SHP77 treated with DMSO at 0.1 percent for 48 hours (cell line): ENCODE results near the gene PIF1.
"Not testable (repeated sequence)": the region's sequence is repeated elsewhere in the genome, so short reads cannot be mapped to it uniquely, and the experiment has no call there.

Experiments used
- DNase-seq: peaks from one replicate; lab custom pipeline; 2025; lab: John Stamatoyannopoulos, UW

The PIF1 gene

DNA sequence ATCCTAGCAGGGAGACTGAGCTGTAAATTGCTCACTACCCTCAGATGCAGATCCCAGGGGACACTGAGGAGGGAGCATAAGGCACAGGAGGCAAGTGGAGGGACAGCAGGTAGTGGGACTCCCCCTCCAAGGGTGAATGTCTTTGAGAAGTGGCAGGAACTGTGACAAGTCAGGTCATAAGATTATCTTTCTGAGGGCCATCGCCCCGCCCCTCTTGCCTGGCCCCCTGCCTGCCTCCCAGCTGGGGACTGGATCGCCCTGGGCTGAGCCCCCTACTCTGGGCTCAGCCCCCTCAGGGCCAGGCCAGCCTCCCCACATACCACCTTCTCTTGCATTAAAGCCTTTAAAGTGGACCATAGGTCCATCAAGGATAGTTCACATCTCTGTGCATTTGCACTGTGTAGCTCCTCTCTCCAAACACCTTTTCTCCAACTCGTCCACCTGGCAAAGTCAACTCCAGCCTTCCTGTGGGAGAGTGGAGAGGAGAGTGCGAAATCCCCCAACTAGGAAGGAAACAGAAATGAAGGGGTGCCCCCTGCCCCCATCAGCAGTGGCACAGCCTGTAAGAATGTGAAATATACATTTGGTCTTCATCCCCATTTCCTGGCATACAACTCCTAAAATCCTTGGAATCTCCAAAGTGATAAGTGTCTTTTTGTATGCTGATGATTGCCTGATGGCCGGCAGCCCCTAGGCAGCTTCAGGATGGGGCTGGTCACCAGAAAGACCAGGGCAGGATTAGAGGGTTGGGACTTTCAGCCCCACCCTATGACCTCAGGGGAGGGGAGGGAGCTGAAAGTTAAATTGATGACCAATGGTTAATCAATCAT, 14.7 kb downstream of the PIF1 start:
- no peak for DNase-seq

DNA sequence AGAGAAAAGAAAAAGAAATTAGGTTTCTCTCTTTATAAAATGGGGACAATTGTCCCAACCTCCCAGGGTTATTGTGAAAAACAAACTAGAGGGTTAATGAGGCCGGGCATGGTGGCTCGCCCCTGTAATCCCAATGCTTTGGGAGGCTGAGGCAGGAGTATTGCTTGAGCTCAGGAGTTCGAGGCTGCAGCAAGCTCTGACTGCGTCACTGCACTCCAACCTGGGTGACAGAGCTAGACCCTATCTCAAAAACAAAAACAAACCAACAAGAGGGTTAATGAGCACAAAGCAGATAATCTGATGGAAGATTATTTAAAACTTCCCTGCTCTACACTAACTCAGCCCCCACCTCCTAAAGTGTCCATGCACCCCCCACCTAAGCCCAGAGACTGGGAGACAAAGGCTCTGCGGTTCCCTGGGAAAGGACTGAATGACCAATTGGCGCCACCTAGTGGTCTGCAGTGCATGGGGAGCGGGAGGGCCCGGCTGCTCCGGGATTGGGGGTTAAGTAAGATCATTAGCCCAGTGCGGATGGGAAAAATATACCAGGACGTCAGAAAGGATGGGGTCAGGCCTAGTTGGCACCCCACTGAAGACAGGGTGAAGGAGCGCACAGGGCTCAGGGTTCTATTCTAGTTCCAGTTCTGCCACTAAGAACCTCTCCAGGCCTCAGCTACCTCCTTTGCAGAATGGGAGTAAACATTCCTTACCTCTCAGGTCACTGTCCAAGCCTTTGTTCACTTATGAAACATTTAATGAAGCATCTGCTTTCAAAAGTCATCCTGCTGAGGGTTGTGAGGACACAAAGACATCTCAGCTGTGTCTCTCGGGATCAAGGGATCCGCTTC, 15.6 kb downstream of the PIF1 start:
- peak; percentile 67 for DNase-seq

DNA sequence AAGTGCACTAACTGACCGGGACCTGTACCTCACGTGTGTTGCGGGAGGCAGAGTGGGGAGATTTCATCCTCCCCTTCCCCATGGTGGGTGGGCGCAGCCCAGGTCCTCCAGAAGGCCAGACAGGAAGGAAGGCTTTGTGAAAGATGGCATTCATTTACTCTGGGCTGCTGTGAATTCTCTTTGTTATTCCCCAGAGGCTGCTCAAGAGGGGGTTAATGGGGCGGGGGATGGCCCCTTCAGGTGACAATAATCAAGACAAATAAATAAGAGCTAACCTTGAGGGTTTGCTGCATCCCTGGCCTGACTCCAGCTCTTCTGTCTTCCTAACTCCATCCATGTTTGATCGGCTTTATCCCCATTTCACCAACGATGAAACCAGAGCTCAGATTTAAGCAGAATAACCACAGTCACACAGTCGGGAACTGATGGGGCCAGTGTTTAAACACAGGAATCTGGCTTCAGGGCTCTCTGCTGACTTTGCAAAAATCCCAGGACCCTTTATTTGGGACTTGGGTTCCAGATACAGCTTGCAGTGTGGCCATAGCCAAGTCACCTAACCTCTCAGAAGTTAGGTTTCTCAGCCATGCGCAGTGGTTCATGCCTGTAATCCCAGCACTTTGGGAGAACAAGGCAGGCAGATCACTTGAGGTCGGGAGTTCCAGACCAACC, 16.5 kb downstream of the PIF1 start:
- no peak for DNase-seq

DNA sequence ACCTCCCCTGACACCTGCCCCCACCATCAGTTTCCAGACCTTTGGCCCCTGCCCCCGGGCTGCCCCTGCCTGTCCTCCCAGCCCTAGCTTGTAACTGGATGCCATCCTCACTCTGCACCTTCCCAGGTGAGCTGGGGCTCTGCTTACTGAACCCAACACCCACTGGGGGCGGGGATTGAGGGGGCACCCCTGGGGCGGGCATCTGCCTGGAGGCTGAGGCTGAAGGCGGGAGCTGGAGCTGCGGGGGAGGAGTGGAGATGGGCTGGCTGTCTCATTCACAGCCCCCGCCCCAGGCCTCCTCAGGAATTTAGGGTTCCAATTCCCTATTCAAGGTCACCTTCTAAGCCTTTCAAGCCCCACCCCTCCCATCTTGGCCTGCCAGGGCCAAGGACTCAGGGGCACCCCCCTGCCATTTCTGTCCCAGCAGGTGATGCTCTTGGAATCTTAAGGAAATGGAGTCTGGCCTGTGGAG, 17.7 kb downstream of the PIF1 start:
- no peak for DNase-seq

DNA sequence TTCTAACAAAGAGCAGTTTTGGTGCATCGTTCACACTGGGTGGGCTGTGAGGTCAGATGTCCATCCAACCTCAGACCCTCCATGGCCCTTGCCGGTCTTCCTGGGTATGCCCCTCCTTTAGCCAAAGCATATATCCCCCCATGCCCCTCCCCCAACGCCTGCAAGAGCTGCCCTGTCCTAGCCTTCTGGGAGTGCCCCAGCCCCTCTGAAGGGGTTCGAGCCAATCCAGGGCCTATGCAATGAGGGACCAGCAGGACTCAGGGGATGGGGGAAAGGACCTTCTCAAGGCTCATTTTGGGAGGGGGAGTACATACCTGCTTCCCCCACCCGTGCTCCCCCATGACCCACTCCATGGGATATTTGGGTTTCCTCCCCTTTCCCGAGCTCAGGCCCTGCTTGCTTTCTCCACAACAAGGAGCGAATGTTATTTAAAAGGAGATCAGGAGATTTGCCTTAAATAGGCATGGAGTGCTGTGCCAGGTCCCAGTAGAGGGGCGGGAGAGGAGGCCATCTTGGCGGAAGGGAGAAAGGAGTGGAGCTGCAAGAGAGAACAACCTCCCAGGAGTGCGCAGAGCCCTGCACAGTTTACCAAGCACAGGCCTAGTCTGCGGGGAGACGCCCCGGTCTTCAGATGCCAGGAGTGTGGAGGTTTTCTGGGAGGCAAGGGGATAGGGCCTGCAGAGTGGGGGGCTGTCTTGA, 18.2 kb downstream of the PIF1 start:
- DNase-seq: no peak

DNA sequence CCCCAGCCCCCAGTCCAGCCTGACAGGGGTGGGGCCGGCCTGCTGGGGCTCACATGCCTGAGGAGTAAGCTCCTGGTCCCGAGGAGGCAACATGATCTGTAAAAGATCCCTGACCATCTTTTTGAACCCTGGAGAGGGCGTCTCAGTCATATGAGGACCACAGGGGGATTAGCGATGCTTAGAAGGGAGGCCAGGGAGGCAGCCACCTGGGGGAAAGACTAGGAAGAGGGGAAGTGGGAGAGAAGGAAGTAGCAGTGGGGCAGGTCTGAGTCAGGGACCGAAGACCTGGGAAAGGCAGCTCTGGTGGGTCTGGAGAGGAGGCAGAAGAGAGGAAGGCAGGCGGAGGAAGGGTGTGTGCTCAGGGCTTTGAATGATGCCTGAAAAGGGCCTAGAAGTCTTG, 18.9 kb downstream of the PIF1 start:
- DNase-seq: no peak

DNA sequence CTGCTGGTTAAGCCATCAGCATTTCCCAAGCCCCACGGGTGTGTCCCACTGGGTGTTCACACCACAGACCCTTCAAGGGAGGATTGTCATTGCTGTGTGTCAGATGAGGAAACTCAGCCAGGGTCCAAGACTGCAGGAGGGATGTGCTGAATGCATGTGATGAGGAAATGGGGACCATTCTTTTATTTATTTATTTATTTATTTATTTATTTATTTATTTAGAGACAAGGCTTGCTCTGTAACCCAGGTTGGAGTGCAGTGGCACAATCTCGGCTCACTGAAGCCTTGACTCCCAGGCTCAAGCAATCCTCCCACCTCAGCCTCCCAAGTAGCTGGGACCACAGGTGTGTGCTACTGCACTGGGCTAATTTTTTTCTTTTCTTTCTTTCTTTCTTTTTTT, 20.8 kb downstream of the PIF1 start:
- no peak for DNase-seq

DNA sequence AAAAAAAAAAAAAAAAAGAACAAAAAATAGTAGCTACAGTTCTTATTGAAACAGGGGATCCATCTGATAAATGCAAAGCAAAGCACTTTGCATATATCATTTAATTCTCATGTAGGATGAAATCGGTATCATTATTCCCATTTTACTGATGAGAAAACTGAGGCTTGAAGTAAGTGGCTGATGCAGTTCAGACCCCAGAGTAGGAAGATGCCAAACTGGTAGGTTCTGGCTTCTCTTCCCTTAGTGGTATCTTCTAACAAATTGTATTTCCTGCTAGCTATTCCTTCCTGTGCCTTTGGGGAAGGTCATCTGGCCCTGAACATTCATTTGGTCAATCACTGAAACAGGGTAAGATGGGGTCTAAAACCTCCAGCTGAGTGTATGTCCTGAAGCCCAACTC, 21.9 kb downstream of the PIF1 start:
- no peak for DNase-seq

DNA sequence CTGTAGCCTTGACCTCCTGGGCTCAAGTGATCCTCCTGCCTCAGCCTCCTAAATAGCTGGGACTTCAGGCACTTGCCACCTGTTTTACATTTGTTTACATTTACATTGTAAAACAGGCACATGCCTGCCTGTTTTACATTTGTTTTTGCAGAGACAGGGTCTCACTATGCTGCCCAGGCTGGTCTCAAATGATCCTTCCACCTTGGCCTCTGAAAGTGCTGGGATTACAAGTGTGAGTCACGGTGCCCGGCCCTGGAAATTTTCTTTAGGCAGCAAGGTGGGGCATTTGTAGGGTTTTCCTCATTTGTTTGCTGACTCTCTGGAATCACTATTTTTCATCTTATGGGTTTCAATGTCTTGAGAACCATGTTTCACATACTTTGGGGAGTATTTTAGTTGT, 25.0 kb downstream of the PIF1 start:
- no peak for DNase-seq

DNA sequence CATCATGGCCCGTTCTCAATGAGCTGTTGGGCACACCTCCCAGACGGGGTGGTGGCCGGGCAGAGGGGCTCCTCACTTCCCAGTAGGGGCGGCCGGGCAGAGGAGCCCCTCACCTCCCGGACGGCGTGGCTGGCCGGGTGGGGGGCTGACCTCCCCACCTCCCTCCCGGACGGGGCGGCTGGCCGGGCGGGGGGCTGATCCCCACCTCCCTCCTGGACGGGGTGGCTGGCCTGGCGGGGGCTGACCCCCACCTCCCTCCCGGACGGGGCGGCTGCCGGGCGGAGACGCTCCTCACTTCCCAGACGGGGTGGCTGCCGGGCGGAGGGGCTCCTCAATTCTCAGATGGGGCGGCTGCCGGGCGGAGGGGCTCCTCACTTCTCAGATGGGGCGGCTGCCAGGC, 26.5 kb downstream of the PIF1 start:
- DNase-seq: not testable (repeated sequence)

DNA sequence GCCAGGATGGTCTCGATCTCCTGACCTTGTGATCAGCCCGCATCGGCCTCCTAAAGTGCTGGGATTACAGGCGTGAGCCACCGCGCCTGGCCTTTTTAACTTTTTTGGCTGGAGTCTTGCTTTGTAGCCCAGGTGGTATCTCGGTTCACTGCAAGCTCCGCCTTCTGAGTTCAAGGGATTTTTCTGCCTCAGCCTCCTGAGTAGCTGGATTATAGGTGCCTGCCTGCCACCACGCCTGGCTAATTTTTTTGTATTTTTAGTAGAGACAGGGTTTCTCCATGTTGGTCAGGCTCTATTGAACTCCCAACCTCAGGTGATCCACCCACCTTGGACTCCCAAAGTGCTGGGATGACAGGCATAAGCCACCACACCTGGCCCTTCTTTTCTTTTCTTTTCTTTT, 29.5 kb downstream of the PIF1 start:
- not testable (repeated sequence) for DNase-seq

DNA sequence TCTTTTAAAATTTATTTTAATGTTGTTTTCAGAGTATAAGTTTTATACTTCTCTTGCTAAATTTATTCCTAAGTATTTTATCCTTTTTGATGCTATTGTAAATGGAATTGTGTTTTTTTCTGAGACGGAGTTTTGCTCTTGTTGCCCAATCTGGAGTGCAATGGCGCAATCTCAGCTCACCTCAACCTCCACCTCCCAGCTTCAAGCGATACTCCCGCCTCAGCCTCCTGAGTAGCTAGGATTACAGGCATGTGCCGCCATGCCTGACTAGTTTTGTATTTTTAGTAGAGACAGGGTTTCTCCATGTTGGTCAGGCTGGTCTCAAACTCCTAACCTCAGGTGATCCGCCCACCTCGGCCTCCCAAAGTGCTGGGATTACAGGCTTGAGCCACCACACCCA, 30.1 kb downstream of the PIF1 start:
- not testable (repeated sequence) for DNase-seq

DNA sequence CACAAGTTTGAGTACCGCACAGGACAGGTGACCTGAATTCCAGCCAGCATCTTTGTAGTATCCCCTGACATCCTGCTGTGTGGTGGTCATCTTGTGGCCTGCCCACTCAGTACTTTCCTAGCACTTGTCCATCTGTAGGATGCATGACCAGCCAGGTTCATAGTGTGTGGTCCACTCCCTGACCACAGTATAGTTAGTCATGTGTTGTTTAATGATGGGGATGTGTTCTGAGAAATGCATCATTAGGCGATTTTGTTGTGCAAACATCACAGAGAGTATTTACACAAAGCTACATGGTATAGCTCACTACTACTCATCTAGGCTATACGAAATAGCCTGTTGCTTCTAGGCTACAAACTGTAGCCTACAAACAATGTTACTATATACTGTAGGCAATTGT, 33.2 kb downstream of the PIF1 start:
- no peak for DNase-seq

DNA sequence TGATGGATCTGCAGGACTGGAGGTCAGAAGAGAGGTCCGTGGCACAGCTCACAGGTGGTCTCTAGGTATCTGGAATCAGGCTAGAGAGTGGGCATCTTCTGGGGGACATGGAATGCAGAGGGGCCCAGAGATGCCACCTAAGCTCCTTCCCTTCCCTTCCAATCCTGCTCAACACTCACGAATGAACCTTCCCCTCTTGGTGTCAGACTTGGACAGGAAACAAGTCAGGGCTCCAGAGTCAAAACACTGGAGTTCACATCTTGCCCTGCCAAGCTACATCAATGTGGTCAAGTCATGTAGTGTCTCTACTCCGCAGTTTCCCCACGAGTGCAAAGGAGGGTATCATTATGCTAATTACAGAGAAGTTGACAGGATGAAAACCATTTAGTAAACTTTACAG, 34.0 kb downstream of the PIF1 start:
- DNase-seq: no peak

DNA sequence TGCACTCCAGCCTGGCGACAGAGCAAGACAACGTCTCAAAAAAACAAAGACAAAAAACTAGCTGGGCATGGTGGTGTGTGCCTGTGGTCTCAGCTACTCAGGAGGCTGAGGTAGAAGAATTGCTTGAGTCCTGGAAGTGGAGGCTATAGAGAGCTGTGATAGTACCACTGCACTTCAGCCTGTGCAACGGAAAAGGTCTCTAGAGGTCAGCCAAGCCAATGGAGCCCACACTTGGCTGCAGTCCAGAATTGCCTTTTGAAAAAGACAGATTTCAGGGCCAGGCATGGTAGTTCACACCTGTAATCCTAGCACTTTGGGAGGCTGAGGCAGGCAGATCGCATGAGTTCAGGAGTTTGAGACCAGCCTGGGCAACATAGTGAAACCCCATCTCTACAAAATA, 41.7 kb downstream of the PIF1 start:
- no peak for DNase-seq

DNA sequence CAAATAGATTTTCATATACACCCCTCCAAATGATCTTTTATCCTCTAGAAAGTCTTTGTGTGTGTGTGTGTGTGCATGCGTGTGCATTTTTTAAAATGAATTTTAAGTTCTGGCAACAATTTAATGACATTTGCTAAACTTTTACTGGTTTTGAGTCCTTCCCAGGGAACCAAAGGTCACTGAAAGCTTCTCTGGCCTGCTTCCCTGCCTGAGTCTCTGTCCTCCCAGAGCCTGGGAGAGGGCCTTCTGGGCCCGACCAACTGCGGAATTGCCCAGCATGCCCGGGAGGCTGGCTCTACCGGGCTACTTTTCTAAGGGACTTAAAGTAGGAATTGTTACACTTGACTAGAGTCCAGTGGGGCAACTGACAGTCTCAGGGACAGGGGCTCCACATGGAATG, 42.7 kb downstream of the PIF1 start:
- no peak for DNase-seq

DNA sequence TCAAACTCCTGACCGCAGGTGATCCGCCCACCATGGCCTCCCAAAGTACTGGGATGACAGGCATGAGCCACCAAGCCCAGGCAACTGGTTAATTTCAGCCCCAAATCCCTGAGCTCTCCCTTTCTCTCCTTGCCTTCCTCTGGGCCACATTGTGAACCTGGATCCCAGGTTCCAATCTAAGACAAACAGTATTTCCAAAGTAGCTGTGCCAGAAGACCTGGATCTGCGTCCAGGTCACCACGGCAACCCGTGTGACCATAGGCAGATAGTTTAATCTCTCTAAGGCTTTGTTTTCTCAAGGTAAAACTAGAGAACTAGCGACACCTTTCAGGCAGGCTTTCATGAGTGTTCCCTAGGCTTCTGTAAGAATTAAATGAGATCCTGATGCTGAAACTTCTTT, 44.1 kb downstream of the PIF1 start:
- no peak for DNase-seq

DNA sequence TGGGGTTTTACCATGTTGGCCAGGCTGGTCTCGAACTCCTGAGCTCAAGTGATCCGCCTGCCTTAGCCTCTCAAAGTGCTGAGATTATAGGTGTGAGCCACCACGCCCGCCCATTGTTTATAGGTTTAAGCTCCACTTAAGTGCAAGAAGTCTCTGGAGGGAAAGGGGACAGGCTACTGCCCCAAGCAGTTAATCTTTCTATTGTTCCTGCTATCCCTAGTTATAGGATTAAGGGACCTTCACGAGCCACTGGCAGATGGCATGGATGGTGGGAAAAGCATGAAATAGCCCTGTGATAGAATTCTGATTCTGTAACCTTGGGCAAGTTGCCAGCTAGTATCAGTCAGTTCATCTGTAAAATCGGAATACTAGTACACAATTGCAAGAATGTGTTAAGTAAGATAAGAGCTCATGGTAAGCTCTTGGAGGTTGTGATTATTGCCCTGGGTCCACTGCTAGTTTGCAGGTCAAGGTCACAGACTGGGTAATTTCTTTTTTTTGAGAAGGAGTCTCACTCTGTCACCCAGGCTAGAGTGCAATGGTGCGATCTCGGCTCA, 44.8 kb downstream of the PIF1 start:
- DNase-seq: no peak

DNA sequence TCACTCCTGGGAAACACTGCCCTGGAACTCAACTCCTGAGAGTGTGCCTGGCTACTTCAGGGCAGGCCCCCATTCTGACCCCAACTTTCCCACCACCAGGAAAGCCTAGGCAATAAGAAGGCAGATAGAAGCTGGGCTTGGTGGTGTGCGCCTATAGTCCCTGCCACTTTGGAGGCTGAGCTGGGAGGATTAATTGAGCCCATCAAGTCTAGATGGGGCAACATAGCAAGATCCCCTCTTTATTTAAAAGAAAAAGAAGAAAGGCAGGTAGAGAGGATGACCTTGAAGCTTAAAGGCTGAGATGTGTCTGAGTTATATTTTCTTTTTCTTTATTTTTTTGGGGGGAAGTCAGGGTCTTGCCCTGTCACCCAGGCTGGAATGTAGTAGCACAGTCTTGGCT, 45.8 kb downstream of the PIF1 start:
- DNase-seq: no peak

DNA sequence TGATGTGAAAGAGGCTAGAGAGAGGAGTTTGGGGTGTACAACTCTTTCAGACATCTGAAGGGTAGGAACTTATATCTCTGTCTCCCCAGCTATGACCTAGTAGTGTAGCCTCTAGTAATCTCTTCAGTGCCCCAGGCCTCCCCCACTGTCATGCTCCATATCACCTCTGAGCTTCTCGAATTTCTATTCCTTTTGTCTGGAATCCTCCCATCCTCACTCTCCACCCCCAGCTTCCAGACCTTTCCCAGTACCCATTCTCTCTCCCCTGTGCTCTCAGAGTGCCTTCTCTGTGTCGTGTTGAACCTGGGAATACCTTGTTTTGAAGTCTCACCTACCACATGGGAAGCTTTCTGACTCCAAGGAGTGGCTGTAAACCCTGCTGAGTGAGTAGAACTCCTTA, 46.4 kb downstream of the PIF1 start:
- DNase-seq: no peak

DNA sequence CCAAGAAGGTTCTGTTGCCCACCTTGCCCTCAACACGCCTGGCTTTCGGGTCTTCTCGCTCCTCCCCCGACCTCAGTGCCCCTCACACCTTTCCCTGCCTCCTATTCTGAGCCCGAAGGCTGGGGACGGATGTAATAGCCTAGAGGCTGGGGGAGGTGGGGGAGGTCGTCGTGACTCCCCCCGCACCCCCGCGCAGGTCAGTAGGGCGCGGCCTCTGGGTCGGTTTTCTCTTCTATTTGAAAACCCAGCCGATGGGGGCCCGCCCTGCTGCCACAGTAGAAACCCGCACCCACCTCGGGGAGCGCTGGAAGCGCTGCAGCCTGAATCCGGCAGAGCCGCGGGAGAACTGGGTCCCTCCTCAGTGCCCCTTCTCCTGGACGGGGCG, 49.1 kb downstream of the PIF1 start:
- DNase-seq: no peak
